ENCODE measurements around the gene SCYGR1. TPM values are rescaled to one million over a fixed set of nuclear protein-coding genes. Genes with fewer than 3 reads are reported as not detected.

SCYGR1 gene
- total RNA-seq, 1 experiment from 2014 or later = not detected

GRCh38 chr2:227402321-227402720, 14.6 kb upstream of the SCYGR1 start:
- H4K20me1 ChIP-seq (ENCODE audit: low read length) = no peaks in the 10 kb centered on the region
- DNase-seq (no peak), ATAC-seq (no peak)
- no peak overlapping the region for H2AFZ ChIP-seq (ENCODE audit: low read length)
- no peak overlapping the region for H3K4me3 ChIP-seq (ENCODE audit: low read length)
- intact Hi-C loops (cut with micrococcal nuclease) = loop anchor here (10.0 kb wide), 2 partner anchors 268 to 472 kb away; partner anchors contain the start of gene DAW1
- no peaks in the 10 kb centered on the region for H3F3A ChIP-seq (ENCODE audit: low read length, unreplicated experiment)
- H3K27me3 ChIP-seq (ENCODE audit: low read length) = no peaks in the 10 kb centered on the region
- no TSS peak for BruUV-seq (replicated peaks)
- CTCF ChIA-PET = no interaction called here
- TF ChIP-seq, protein P1, sequence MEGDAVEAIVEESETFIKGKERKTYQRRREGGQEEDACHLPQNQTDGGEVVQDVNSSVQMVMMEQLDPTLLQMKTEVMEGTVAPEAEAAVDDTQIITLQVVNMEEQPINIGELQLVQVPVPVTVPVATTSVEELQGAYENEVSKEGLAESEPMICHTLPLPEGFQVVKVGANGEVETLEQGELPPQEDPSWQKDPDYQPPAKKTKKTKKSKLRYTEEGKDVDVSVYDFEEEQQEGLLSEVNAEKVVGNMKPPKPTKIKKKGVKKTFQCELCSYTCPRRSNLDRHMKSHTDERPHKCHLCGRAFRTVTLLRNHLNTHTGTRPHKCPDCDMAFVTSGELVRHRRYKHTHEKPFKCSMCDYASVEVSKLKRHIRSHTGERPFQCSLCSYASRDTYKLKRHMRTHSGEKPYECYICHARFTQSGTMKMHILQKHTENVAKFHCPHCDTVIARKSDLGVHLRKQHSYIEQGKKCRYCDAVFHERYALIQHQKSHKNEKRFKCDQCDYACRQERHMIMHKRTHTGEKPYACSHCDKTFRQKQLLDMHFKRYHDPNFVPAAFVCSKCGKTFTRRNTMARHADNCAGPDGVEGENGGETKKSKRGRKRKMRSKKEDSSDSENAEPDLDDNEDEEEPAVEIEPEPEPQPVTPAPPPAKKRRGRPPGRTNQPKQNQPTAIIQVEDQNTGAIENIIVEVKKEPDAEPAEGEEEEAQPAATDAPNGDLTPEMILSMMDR (conservative IDR thresholded peaks at IDR 0.05; ENCODE audit: low read depth, low read length) = no peak
- TF ChIP-seq EZH2 (IDR thresholded peaks at IDR 0.05; ENCODE audit: low read length, unreplicated experiment) (no peak), EZH2phosphoT487 (IDR thresholded peaks at IDR 0.05; ENCODE audit: borderline replicate concordance, low read length) (no peak)
- H3K27ac ChIP-seq (ENCODE audit: low read length) = no peak overlapping the region
- no peak overlapping the region for H3K4me2 ChIP-seq (ENCODE audit: low read length)
- no peaks in the 10 kb centered on the region for H3K9me2 ChIP-seq (replicated peaks; ENCODE audit: low read length)
- H3K4me1 ChIP-seq (ENCODE audit: insufficient read depth, low read length) = peaks cover 14% of the 10 kb centered on the region
- no peaks in the 10 kb centered on the region for H3K36me3 ChIP-seq (ENCODE audit: low read depth, low read length)
- no peaks in the 10 kb centered on the region for H3K79me2 ChIP-seq (ENCODE audit: low read length)
- H3K9ac ChIP-seq (ENCODE audit: low read length) = no peak overlapping the region
- POLR2A ChIA-PET (ENCODE audit: unreplicated experiment) = no interaction called here
- no peaks in the 10 kb centered on the region for H3K9me3 ChIP-seq (ENCODE audit: low read length)

- H3K79me2 ChIP-seq (ENCODE audit: low read length) = no peaks in the 10 kb centered on the region
- DNase-seq (no peak), ATAC-seq (no peak)
- no peak overlapping the region for H3K4me2 ChIP-seq (ENCODE audit: low read length)
- no peak overlapping the region for H2AFZ ChIP-seq (ENCODE audit: low read length)
- H3K4me3 ChIP-seq (ENCODE audit: low read length) = no peak overlapping the region
- no peak for TF ChIP-seq EZH2 (IDR thresholded peaks at IDR 0.05; ENCODE audit: low read length, unreplicated experiment)
- TF ChIP-seq, protein P1 (conservative IDR thresholded peaks at IDR 0.05; ENCODE audit: low read depth, low read length) = no peak
- TF ChIP-seq EZH2phosphoT487 (IDR thresholded peaks at IDR 0.05; ENCODE audit: borderline replicate concordance, low read length) = no peak
- peaks cover 11% of the 10 kb centered on the region for H3K4me1 ChIP-seq (ENCODE audit: insufficient read depth, low read length)
- H3K27me3 ChIP-seq (ENCODE audit: low read length) = no peaks in the 10 kb centered on the region
- no peaks in the 10 kb centered on the region for H3K36me3 ChIP-seq (ENCODE audit: low read depth, low read length)
- no peak overlapping the region for H3K9ac ChIP-seq (ENCODE audit: low read length)
- no peaks in the 10 kb centered on the region for H3K9me3 ChIP-seq (ENCODE audit: low read length)
- intact Hi-C loops (cut with micrococcal nuclease) = loop anchor here (10.0 kb wide), 2 partner anchors 267 to 473 kb away; partner anchors contain the start of gene DAW1
- H3K27ac ChIP-seq (ENCODE audit: low read length) = no peak overlapping the region
- H3K9me2 ChIP-seq (replicated peaks; ENCODE audit: low read length) = no peaks in the 10 kb centered on the region
- H4K20me1 ChIP-seq (ENCODE audit: low read length) = no peaks in the 10 kb centered on the region
- no TSS peak for BruUV-seq (replicated peaks)
- H3F3A ChIP-seq (ENCODE audit: low read length, unreplicated experiment) = no peaks in the 10 kb centered on the region
- CTCF ChIA-PET = no interaction called here
- POLR2A ChIA-PET (ENCODE audit: unreplicated experiment) = no interaction called here
These were observed 13.8 kb upstream of the SCYGR1 start for GRCh38 chr2:227401550-227401949.

- Histone ChIP-seq H3K9ac (ENCODE audit: low read length) (no peak overlapping the region), H3K9me3 (ENCODE audit: low read length) (no peaks in the 10 kb centered on the region), H3K4me2 (ENCODE audit: low read length) (no peak overlapping the region), H3K36me3 (ENCODE audit: low read depth, low read length) (no peaks in the 10 kb centered on the region), H3F3A (ENCODE audit: low read length, unreplicated experiment) (no peaks in the 10 kb centered on the region), H3K27ac (ENCODE audit: low read length) (no peak overlapping the region), H3K4me3 (ENCODE audit: low read length) (no peak overlapping the region), H2AFZ (ENCODE audit: low read length) (no peak overlapping the region), H3K4me1 (ENCODE audit: insufficient read depth, low read length) (peaks cover 16% of the 10 kb centered on the region), H3K27me3 (ENCODE audit: low read length) (no peaks in the 10 kb centered on the region), H3K9me2 (replicated peaks; ENCODE audit: low read length) (no peaks in the 10 kb centered on the region), H3K79me2 (ENCODE audit: low read length) (no peaks in the 10 kb centered on the region), H4K20me1 (ENCODE audit: low read length) (no peaks in the 10 kb centered on the region)
- ChIA-PET CTCF (no interaction called here), POLR2A (ENCODE audit: unreplicated experiment) (no interaction called here)
- BruUV-seq (replicated peaks) = no TSS peak
- ATAC-seq (peak; percentile 26; the same call in 1 of the 2 replicates), DNase-seq (no peak)
- intact Hi-C loops (cut with micrococcal nuclease) = no loop called here
- TF ChIP-seq EZH2 (IDR thresholded peaks at IDR 0.05; ENCODE audit: low read length, unreplicated experiment) = no peak
- TF ChIP-seq, protein P1 (conservative IDR thresholded peaks at IDR 0.05; ENCODE audit: low read depth, low read length) = no peak
- TF ChIP-seq EZH2phosphoT487 (IDR thresholded peaks at IDR 0.05; ENCODE audit: borderline replicate concordance, low read length) = no peak
These were observed 11.2 kb upstream of the SCYGR1 start for GRCh38 chr2:227398684-227399670.

Data from PC-3 (cell line).